HEK293T (cell line): ENCODE results near the gene ASAP3.

ENCODE experiments used
- CTCF ChIA-PET: fragments of 350-600 bp; formaldehyde crosslinking; extraction: SDS; loops from one replicate; lab custom pipeline; 2021; ENCODE audit warnings: antibody characterized with exemption, inconsistent platforms; lab: Yijun Ruan, JAX
- POLR2A ChIA-PET: fragments of 350-600 bp; formaldehyde crosslinking; extraction: SDS; loops from one replicate; lab custom pipeline; 2020; ENCODE audit warnings: antibody characterized with exemption, inconsistent platforms; lab: Yijun Ruan, JAX
- DNase-seq: peaks from one replicate; pipeline ENCODE4 v3.0.0; 2012; ENCODE audit warnings: mixed read lengths; ENCODE audit errors: extremely low spot score
- ARNT ChIP-seq: fragments of 450-650 bp; IDR thresholded peaks from 2 replicates; pipeline ENCODE4 v1.6.1; 2017; ENCODE audit warnings: mild to moderate bottlenecking
- BHLHE40 ChIP-seq: fragments of 450-650 bp; IDR thresholded peaks from 2 replicates; pipeline ENCODE4 v1.6.1; 2016; ENCODE audit warnings: mild to moderate bottlenecking, moderate library complexity, borderline replicate concordance
- CTBP1 ChIP-seq: fragments of 450-650 bp; IDR thresholded peaks from 2 replicates; pipeline ENCODE4 v1.6.1; 2016; ENCODE audit warnings: borderline replicate concordance
- ELF4 ChIP-seq: fragments of 450-650 bp; IDR thresholded peaks from 2 replicates; pipeline ENCODE4 v1.6.1; 2017; ENCODE audit warnings: antibody characterized with exemption
- FOXA1 ChIP-seq: fragments of 450-650 bp; IDR thresholded peaks from 2 replicates; pipeline ENCODE4 v1.6.1; 2016; ENCODE audit warnings: mild to moderate bottlenecking
- FOXK2 ChIP-seq: fragments of 450-650 bp; IDR thresholded peaks from 2 replicates; pipeline ENCODE4 v1.6.1; 2016; ENCODE audit warnings: mild to moderate bottlenecking
- FOXM1 ChIP-seq: fragments of 450-650 bp; IDR thresholded peaks from 2 replicates; pipeline ENCODE4 v1.6.1; 2017; ENCODE audit warnings: mild to moderate bottlenecking, borderline replicate concordance
- HDGF ChIP-seq: fragments of 450-650 bp; IDR thresholded peaks from 2 replicates; pipeline ENCODE4 v1.6.1; 2017; ENCODE audit warnings: antibody characterized with exemption, borderline replicate concordance
- L3MBTL2 ChIP-seq: fragments of 450-650 bp; conservative IDR thresholded peaks from 2 replicates; pipeline ENCODE4 v1.6.1; 2016; ENCODE audit warnings: mild to moderate bottlenecking
- LEF1 ChIP-seq: fragments of 450-650 bp; IDR thresholded peaks from 2 replicates; pipeline ENCODE4 v1.6.1; 2017; ENCODE audit warnings: mild to moderate bottlenecking, borderline replicate concordance
- NFRKB ChIP-seq: fragments of 450-650 bp; IDR thresholded peaks from 2 replicates; pipeline ENCODE4 v1.6.1; 2016; ENCODE audit warnings: mild to moderate bottlenecking, moderate library complexity
- PKNOX1 ChIP-seq: fragments of 450-650 bp; IDR thresholded peaks from 2 replicates; pipeline ENCODE4 v1.6.1; 2016
- SP1 ChIP-seq: fragments of 450-650 bp; IDR thresholded peaks from 2 replicates; pipeline ENCODE4 v1.6.1; 2017
- SUZ12 ChIP-seq: fragments of 450-650 bp; IDR thresholded peaks from 2 replicates; pipeline ENCODE4 v1.6.1; 2016; ENCODE audit warnings: mild to moderate bottlenecking
- TARDBP ChIP-seq: fragments of 450-650 bp; IDR thresholded peaks from 2 replicates; pipeline ENCODE4 v1.6.1; 2016
- ZNF384 ChIP-seq: fragments of 450-650 bp; IDR thresholded peaks from 2 replicates; pipeline ENCODE4 v1.6.1; 2016

The ASAP3 gene

GRCh38 chr1:23529146-23530086 lies 45.4 kb upstream of the ASAP3 start:
- TF ChIP-seq BHLHE40 (no peak), ELF4 (no peak), L3MBTL2 (no peak), CTBP1 (no peak), FOXA1 (no peak), FOXM1 (no peak), TARDBP (no peak), NFRKB (no peak), ZNF384 (no peak), LEF1 (no peak), PKNOX1 (no peak)
- DNase-seq, result no peak
- POLR2A ChIA-PET, result interaction anchor here (0.6 to 3.4 kb wide), 10 partner anchors 8 to 347 kb away, joined by 3 to 21 read pairs (median 4); partner anchors contain the start of gene HNRNPR
- CTCF ChIA-PET, result interaction anchor here (0.5 to 2.7 kb wide), 7 partner anchors 10 to 108 kb away, joined by 3 to 12 read pairs (median 5); partner anchors contain the start of gene ID3

GRCh38 chr1:23528250-23528978 lies 44.4 kb upstream of the ASAP3 start:
- peak; percentile 62 for DNase-seq
- ChIA-PET CTCF (interaction anchor here (0.6 to 2.7 kb wide), 7 partner anchors 11 to 109 kb away, joined by 3 to 12 read pairs (median 4); no protein-coding TSS in a partner anchor), POLR2A (interaction anchor here (0.8 to 3.4 kb wide), 8 partner anchors 10 to 184 kb away, joined by 3 to 14 read pairs (median 4); partner anchors contain the start of gene HNRNPR)
- TF ChIP-seq FOXK2 (no peak), L3MBTL2 (no peak), BHLHE40 (no peak), ARNT (no peak), ZNF384 (no peak), PKNOX1 (peak; percentile 56), NFRKB (no peak), LEF1 (no peak)

GRCh38 chr1:23527900-23528249 lies 43.9 kb upstream of the ASAP3 start:
- DNase-seq, result no peak
- CTCF ChIA-PET, result interaction anchor here (0.6 to 2.7 kb wide), 6 partner anchors 12 to 109 kb away, joined by 3 to 12 read pairs (median 6); no protein-coding TSS in a partner anchor
- POLR2A ChIA-PET, result interaction anchor here (0.8 to 3.4 kb wide), 8 partner anchors 9 to 183 kb away, joined by 3 to 14 read pairs (median 4); partner anchors contain the start of gene HNRNPR
- no peak for TF ChIP-seq FOXM1
- TF ChIP-seq TARDBP, result no peak
- no peak for TF ChIP-seq HDGF
- no peak for TF ChIP-seq BHLHE40
- no peak for TF ChIP-seq SP1
- no peak for TF ChIP-seq L3MBTL2
- no peak for TF ChIP-seq FOXA1
- TF ChIP-seq LEF1, result no peak

GRCh38 chr1:23527366-23527765 lies 43.4 kb upstream of the ASAP3 start:
- DNase-seq, result no peak
- POLR2A ChIA-PET, result interaction anchor here (1.1 to 3.4 kb wide), 7 partner anchors 9 to 31 kb away, joined by 3 to 14 read pairs (median 4); no protein-coding TSS in a partner anchor
- TF ChIP-seq FOXK2, result no peak
- no peak for TF ChIP-seq SUZ12
- no peak for TF ChIP-seq ELF4
- CTCF ChIA-PET, result interaction anchor here (0.6 to 2.7 kb wide), 3 partner anchors 30 to 42 kb away, joined by 3 to 12 read pairs (median 3); no protein-coding TSS in a partner anchor

GRCh38 chr1:23526329-23527041 lies 42.5 kb upstream of the ASAP3 start:
- TF ChIP-seq PKNOX1 (no peak), ELF4 (no peak), HDGF (no peak), L3MBTL2 (no peak), TARDBP (no peak), ARNT (no peak), SUZ12 (no peak), FOXA1 (no peak), ZNF384 (no peak), BHLHE40 (no peak), NFRKB (no peak)
- ChIA-PET POLR2A (interaction anchor here (1.6 to 2.6 kb wide), 2 partner anchors 19 to 32 kb away, joined by 4 to 10 read pairs; no protein-coding TSS in a partner anchor), CTCF (interaction anchor here (2.7 kb wide), 1 partner anchor 29 kb away, joined by 12 read pairs; no protein-coding TSS in a partner anchor)
- no peak for DNase-seq
